Measurements from ENCODE around the gene KRTAP4-16.

DNA sequence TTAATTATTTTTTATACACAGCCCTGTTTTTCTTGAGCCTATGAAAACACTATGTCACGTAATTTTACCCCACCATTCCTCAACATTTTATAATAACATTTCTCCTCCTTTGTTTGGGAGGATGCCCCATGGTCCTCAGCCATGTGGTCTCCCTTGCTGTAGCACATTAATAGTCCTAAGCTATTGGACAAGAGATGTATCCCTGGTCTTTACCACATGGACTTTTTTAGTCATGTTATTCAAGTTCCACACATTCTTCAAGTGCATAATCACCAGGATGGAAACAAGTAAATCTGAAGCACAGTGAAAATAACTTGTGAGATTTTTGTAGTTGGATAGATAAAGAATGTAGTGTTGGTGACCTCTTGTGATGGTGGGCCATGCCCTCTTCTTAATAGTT is 40.0 kb downstream of the KRTAP4-16 start:
- TF ChIP-seq, protein P1, sequence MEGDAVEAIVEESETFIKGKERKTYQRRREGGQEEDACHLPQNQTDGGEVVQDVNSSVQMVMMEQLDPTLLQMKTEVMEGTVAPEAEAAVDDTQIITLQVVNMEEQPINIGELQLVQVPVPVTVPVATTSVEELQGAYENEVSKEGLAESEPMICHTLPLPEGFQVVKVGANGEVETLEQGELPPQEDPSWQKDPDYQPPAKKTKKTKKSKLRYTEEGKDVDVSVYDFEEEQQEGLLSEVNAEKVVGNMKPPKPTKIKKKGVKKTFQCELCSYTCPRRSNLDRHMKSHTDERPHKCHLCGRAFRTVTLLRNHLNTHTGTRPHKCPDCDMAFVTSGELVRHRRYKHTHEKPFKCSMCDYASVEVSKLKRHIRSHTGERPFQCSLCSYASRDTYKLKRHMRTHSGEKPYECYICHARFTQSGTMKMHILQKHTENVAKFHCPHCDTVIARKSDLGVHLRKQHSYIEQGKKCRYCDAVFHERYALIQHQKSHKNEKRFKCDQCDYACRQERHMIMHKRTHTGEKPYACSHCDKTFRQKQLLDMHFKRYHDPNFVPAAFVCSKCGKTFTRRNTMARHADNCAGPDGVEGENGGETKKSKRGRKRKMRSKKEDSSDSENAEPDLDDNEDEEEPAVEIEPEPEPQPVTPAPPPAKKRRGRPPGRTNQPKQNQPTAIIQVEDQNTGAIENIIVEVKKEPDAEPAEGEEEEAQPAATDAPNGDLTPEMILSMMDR (IDR thresholded peaks at IDR 0.05) = no peak
- TF ChIP-seq POLR2A (IDR thresholded peaks at IDR 0.05) = no peak
- no peak for TF ChIP-seq EP300 (IDR thresholded peaks at IDR 0.05)

Data from tibial nerve (tissue), 4 donors.